H1 (cell line): ENCODE data around the gene LRCH1. TPM values are rescaled to one million over a fixed set of nuclear protein-coding genes. Genes with fewer than 3 reads are reported as not detected.
A peak's percentile ranks its signal among the peaks of the same experiment; 100 is the strongest.

ENCODE experiments used
- EZH2 ChIP-seq: fragments of 200-600 bp; sonication (generic); IDR thresholded peaks from 2 replicates; pipeline ENCODE4 v1.7.1; 2012; ENCODE audit warnings: low read depth, mild to moderate bottlenecking, moderate library complexity, low read length, inconsistent platforms; ENCODE audit not compliant: severe bottlenecking
- GABPA ChIP-seq: IDR thresholded peaks from 2 replicates; pipeline ENCODE4 v1.6.1; 2011; ENCODE audit warnings: mild to moderate bottlenecking, low read length, moderate library complexity, borderline replicate concordance; ENCODE audit not compliant: insufficient read depth
- GTF2F1 ChIP-seq: IDR thresholded peaks from 2 replicates; pipeline ENCODE4 v1.6.1; 2012; ENCODE audit warnings: low read depth, low read length, improper control_type of control experiment, borderline replicate concordance
- POLR2A ChIP-seq, 2 experiments: IDR thresholded peaks; 1 replicate in 1 of 2; 2 replicates in 1 of 2; pipeline ENCODE4 v1.6.1; 2011; ENCODE audit warnings: low read depth in 2 of 2, low read length in 2 of 2, mild to moderate bottlenecking in 2 of 2; ENCODE audit errors: control extremely low read depth in 1 of 2
- POLR2AphosphoS5 ChIP-seq: IDR thresholded peaks from 2 replicates; pipeline ENCODE4 v1.6.1; 2011; ENCODE audit warnings: low read depth, low read length
- SP2 ChIP-seq: IDR thresholded peaks from 2 replicates; pipeline ENCODE4 v1.6.1; 2012; ENCODE audit warnings: mild to moderate bottlenecking, low read length, inconsistent platforms
- SUZ12 ChIP-seq: fragments of 200-600 bp; sonication (generic); IDR thresholded peaks from 2 replicates; pipeline ENCODE4 v1.6.1; 2012; ENCODE audit warnings: mild to moderate bottlenecking, inconsistent platforms, low read length, moderate library complexity, mixed read lengths
- TAF7 ChIP-seq: optimal IDR thresholded peaks from 2 replicates; pipeline ENCODE3; 2011; ENCODE audit warnings: low read depth, mild to moderate bottlenecking, inconsistent platforms, low read length, moderate library complexity, borderline replicate concordance
- YY1 ChIP-seq: IDR thresholded peaks from 2 replicates; pipeline ENCODE4 v1.6.1; 2011; ENCODE audit warnings: low read depth, mild to moderate bottlenecking, low read length
- polyA plus RNA-seq, 7 experiments: library from polyadenylated mRNA; depleted of rRNA in 3 of 7; stranded (reverse) in 5 of 7; unstranded in 2 of 7; fragments of >200 nt in 5 of 7; fragments of 200-250 nt in 2 of 7; gene quantifications; 1 replicate in 5 of 7; 2 replicates in 1 of 7; 4 replicates in 1 of 7; pipeline versions ENCODE4 v1.2.1 to v1.2.3, GENCODE V29; 2011 to 2013; ENCODE audit warnings: missing spikeins in 2 of 7, mixed read lengths in 2 of 7
- total RNA-seq: library from RNA; stranded (reverse); fragmentation: NEBNext Ultra II Directional; extraction: Animal tissue kit (Norgen Biotek cat#: 25700); gene quantifications from 2 replicates; pipeline ENCODE4 v1.2.1, GENCODE V29; 2021
- TF ChIP-seq, protein P1 (sequence below): fragments of 300-600 bp; sonication (generic); IDR thresholded peaks from 2 replicates; pipeline ENCODE4 v1.7.1; 2012; ENCODE audit warnings: low read length, moderate library complexity, mild to moderate bottlenecking, inconsistent platforms; ENCODE audit not compliant: insufficient replicate concordance

The LRCH1 gene
- total and polyA plus RNA-seq, 2 of the 8 experiments (the other 6 are each of a cell fraction or from before 2014, with no cell fraction given), result 3.0 to 10.1 TPM

DNA sequence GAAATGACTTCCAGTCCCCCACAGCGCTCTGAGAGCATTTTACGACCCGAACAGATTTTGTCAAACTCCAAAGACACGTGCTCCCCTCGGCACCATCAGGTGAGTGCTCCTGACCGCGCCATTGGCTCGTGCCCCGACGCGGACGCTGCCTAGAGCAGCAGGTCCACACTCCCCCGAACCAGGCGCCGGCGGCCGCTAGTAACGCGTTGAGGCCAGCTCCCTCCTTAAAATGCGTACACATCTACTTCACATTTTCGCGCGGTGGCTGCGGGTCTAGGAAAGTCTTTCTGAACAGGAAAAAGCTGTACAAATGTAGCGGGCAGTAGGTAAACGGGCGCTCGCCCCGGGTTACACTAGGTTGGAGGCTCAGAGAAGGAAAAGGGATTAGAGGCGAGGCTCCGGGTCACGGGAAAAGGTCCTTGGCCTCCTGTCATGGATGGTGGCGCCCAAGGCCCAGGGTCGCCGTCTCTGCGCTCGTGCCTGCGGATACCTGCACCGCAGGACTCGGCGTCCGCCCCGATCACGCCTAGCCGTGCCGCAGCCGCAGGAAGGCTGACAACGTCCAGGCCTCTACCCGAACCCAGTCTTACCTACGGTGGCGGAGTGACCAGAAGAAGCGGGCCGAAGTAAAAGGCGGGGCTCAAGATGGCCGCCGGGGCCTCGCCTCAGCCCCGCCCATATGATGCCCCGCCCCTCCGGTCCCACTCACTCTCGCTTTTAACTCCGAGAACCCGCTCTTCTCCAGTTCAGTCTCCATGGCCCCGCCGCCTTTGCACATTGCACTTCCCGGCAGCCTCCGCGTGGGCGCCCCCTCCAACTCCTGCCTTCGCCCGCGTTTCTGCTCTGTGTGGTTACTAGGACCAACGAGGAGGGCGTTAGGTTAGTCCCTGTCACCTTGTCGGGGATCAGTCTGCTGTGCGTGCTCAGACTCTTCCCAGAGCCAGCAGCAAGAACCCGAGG, 243.8 kb downstream of the LRCH1 start, which contains the start of gene ESD (continued):
- TF ChIP-seq, protein P1, sequence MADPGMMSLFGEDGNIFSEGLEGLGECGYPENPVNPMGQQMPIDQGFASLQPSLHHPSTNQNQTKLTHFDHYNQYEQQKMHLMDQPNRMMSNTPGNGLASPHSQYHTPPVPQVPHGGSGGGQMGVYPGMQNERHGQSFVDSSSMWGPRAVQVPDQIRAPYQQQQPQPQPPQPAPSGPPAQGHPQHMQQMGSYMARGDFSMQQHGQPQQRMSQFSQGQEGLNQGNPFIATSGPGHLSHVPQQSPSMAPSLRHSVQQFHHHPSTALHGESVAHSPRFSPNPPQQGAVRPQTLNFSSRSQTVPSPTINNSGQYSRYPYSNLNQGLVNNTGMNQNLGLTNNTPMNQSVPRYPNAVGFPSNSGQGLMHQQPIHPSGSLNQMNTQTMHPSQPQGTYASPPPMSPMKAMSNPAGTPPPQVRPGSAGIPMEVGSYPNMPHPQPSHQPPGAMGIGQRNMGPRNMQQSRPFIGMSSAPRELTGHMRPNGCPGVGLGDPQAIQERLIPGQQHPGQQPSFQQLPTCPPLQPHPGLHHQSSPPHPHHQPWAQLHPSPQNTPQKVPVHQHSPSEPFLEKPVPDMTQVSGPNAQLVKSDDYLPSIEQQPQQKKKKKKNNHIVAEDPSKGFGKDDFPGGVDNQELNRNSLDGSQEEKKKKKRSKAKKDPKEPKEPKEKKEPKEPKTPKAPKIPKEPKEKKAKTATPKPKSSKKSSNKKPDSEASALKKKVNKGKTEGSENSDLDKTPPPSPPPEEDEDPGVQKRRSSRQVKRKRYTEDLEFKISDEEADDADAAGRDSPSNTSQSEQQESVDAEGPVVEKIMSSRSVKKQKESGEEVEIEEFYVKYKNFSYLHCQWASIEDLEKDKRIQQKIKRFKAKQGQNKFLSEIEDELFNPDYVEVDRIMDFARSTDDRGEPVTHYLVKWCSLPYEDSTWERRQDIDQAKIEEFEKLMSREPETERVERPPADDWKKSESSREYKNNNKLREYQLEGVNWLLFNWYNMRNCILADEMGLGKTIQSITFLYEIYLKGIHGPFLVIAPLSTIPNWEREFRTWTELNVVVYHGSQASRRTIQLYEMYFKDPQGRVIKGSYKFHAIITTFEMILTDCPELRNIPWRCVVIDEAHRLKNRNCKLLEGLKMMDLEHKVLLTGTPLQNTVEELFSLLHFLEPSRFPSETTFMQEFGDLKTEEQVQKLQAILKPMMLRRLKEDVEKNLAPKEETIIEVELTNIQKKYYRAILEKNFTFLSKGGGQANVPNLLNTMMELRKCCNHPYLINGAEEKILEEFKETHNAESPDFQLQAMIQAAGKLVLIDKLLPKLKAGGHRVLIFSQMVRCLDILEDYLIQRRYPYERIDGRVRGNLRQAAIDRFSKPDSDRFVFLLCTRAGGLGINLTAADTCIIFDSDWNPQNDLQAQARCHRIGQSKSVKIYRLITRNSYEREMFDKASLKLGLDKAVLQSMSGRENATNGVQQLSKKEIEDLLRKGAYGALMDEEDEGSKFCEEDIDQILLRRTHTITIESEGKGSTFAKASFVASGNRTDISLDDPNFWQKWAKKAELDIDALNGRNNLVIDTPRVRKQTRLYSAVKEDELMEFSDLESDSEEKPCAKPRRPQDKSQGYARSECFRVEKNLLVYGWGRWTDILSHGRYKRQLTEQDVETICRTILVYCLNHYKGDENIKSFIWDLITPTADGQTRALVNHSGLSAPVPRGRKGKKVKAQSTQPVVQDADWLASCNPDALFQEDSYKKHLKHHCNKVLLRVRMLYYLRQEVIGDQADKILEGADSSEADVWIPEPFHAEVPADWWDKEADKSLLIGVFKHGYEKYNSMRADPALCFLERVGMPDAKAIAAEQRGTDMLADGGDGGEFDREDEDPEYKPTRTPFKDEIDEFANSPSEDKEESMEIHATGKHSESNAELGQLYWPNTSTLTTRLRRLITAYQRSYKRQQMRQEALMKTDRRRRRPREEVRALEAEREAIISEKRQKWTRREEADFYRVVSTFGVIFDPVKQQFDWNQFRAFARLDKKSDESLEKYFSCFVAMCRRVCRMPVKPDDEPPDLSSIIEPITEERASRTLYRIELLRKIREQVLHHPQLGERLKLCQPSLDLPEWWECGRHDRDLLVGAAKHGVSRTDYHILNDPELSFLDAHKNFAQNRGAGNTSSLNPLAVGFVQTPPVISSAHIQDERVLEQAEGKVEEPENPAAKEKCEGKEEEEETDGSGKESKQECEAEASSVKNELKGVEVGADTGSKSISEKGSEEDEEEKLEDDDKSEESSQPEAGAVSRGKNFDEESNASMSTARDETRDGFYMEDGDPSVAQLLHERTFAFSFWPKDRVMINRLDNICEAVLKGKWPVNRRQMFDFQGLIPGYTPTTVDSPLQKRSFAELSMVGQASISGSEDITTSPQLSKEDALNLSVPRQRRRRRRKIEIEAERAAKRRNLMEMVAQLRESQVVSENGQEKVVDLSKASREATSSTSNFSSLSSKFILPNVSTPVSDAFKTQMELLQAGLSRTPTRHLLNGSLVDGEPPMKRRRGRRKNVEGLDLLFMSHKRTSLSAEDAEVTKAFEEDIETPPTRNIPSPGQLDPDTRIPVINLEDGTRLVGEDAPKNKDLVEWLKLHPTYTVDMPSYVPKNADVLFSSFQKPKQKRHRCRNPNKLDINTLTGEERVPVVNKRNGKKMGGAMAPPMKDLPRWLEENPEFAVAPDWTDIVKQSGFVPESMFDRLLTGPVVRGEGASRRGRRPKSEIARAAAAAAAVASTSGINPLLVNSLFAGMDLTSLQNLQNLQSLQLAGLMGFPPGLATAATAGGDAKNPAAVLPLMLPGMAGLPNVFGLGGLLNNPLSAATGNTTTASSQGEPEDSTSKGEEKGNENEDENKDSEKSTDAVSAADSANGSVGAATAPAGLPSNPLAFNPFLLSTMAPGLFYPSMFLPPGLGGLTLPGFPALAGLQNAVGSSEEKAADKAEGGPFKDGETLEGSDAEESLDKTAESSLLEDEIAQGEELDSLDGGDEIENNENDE, result no peak
- TF ChIP-seq YY1, result peak; percentile 97
- no peak for TF ChIP-seq EZH2
- TF ChIP-seq GABPA, result no peak
- no peak for TF ChIP-seq SUZ12
- no peak for TF ChIP-seq SP2
- peak; percentile 79 for TF ChIP-seq POLR2AphosphoS5
- no peak for TF ChIP-seq GTF2F1
- TF ChIP-seq POLR2A (IDR thresholded peaks at IDR 0.05; ENCODE audit: control extremely low read depth in 1 of 2, low read depth in 2 of 2, low read length in 2 of 2), result peak; percentile 83 to 91; a peak in 2 of 3 replicates
- peak; percentile 36 for TF ChIP-seq TAF7
